T-helper 17 cell (primary cell): ENCODE data around the gene ASRGL1. TPM values are rescaled to one million over a fixed set of nuclear protein-coding genes. Genes with fewer than 3 reads are reported as not detected.

Source experiments
- ATAC-seq: fragments of 150-1000 bp; cut with Tn5 transposase; 2 replicates; pipeline ENCODE4 v1.10.0; 2021; ENCODE audit warnings: mild to moderate bottlenecking, moderate library complexity
- DNase-seq, 3 donors: peaks; one replicate each; pipeline versions ENCODE4 v3.0.0 to v3.0.0-alpha.2; 2020 to 2021
- H3K9me3 ChIP-seq: one replicate; pipeline ENCODE4 v1.7.0; 2013; ENCODE audit warnings: low read length, mild to moderate bottlenecking; ENCODE audit not compliant: control insufficient read depth, poor library complexity, severe bottlenecking
- H3K27ac Mint-ChIP-seq: one replicate; pipeline ENCODE4 v1.8.0; 2022; ENCODE audit warnings: mild to moderate bottlenecking, moderate library complexity, mixed read lengths
- H3K27me3 Mint-ChIP-seq: one replicate; pipeline ENCODE4 v1.8.0; 2022; ENCODE audit warnings: mixed read lengths
- H3K36me3 Mint-ChIP-seq: one replicate; pipeline ENCODE4 v1.8.0; 2022; ENCODE audit warnings: low read depth, mixed read lengths
- H3K4me1 Mint-ChIP-seq: one replicate; pipeline ENCODE4 v1.8.0; 2022; ENCODE audit warnings: mild to moderate bottlenecking, mixed read lengths
- H3K4me3 Mint-ChIP-seq: one replicate; pipeline ENCODE4 v1.8.0; 2022; ENCODE audit warnings: mild to moderate bottlenecking, moderate library complexity, mixed read lengths
- total RNA-seq, 4 donors: library from RNA in 2 of 4; stranded (reverse) in 2 of 4; gene quantifications; one replicate each; pipeline ENCODE4 v1.2.3 and lab custom pipeline; 2022 to 2026

The ASRGL1 gene
- total RNA-seq, 2 donors from 2014 or later, result 0.75 to 0.89 TPM

GRCh38 chr11:62418733-62419132, 81.5 kb downstream of the ASRGL1 start, which contains the start of gene SCGB1A1:
TSS of gene SCGB1A1 (plus strand) at chr11:62419033. CDS start at chr11:62419096, 63 bp downstream.
- H3K27me3 Mint-ChIP-seq, result no peaks in the 10 kb centered on the region
- no peak for ATAC-seq
- peaks cover 7% of the 10 kb centered on the region for H3K4me1 Mint-ChIP-seq
- no peak for DNase-seq
- H3K36me3 Mint-ChIP-seq, result no peaks in the 10 kb centered on the region
- no peak within 1 kb of the TSS for H3K4me3 Mint-ChIP-seq
- H3K9me3 ChIP-seq, result no peaks in the 10 kb centered on the region
- H3K27ac Mint-ChIP-seq, result no peak within 1 kb of the TSS

GRCh38 chr11:62419314-62419929, 82.2 kb downstream of the ASRGL1 start:
- ATAC-seq (no peak), DNase-seq (no peak)
- no peak overlapping the region for H3K27ac Mint-ChIP-seq
- H3K4me1 Mint-ChIP-seq, result peaks cover 8% of the 10 kb centered on the region
- H3K4me3 Mint-ChIP-seq, result no peak overlapping the region
- H3K9me3 ChIP-seq, result no peaks in the 10 kb centered on the region
- no peaks in the 10 kb centered on the region for H3K27me3 Mint-ChIP-seq
- no peaks in the 10 kb centered on the region for H3K36me3 Mint-ChIP-seq

- Mint-ChIP-seq H3K27me3 (no peaks in the 10 kb centered on the region), H3K4me1 (peaks cover 11% of the 10 kb centered on the region), H3K4me3 (no peak overlapping the region), H3K36me3 (no peaks in the 10 kb centered on the region), H3K27ac (no peak overlapping the region)
- DNase-seq, result no peak
- H3K9me3 ChIP-seq, result no peaks in the 10 kb centered on the region
- ATAC-seq, result no peak
These were observed 82.7 kb downstream of the ASRGL1 start for GRCh38 chr11:62419943-62420342.

GRCh38 chr11:62420882-62421281, 83.6 kb downstream of the ASRGL1 start:
- Mint-ChIP-seq H3K27me3 (no peaks in the 10 kb centered on the region), H3K36me3 (no peaks in the 10 kb centered on the region), H3K4me3 (no peak overlapping the region), H3K27ac (no peak overlapping the region), H3K4me1 (peaks cover 8% of the 10 kb centered on the region)
- DNase-seq (no peak), ATAC-seq (no peak)
- no peaks in the 10 kb centered on the region for H3K9me3 ChIP-seq

GRCh38 chr11:62421996-62422395, 84.7 kb downstream of the ASRGL1 start:
- Mint-ChIP-seq H3K27me3 (no peaks in the 10 kb centered on the region), H3K27ac (no peak overlapping the region), H3K4me1 (peaks cover 14% of the 10 kb centered on the region), H3K4me3 (no peak overlapping the region), H3K36me3 (no peaks in the 10 kb centered on the region)
- no peaks in the 10 kb centered on the region for H3K9me3 ChIP-seq
- no peak for DNase-seq
- ATAC-seq, result no peak

GRCh38 chr11:62423012-62423411, 85.8 kb downstream of the ASRGL1 start:
- DNase-seq (no peak), ATAC-seq (no peak)
- Mint-ChIP-seq H3K27ac (no peak overlapping the region), H3K4me1 (peaks cover 14% of the 10 kb centered on the region), H3K27me3 (no peaks in the 10 kb centered on the region), H3K36me3 (no peaks in the 10 kb centered on the region), H3K4me3 (no peak overlapping the region)
- H3K9me3 ChIP-seq, result no peaks in the 10 kb centered on the region

- ATAC-seq, result no peak
- no peak for DNase-seq
These were observed 90.5 kb downstream of the ASRGL1 start for GRCh38 chr11:62427630-62428233.

GRCh38 chr11:62428871-62429560, 91.8 kb downstream of the ASRGL1 start:
- no peak for ATAC-seq
- no peak for DNase-seq
- no peaks in the 10 kb centered on the region for H3K9me3 ChIP-seq
- peaks cover 2% of the 10 kb centered on the region for H3K36me3 Mint-ChIP-seq
- H3K27ac Mint-ChIP-seq, result no peak overlapping the region
- H3K27me3 Mint-ChIP-seq, result no peaks in the 10 kb centered on the region
- no peak overlapping the region for H3K4me3 Mint-ChIP-seq
- peaks cover 26% of the 10 kb centered on the region for H3K4me1 Mint-ChIP-seq

More at GRCh38 chr11:62427630-62428233, 90.5 kb downstream of the ASRGL1 start:
- Mint-ChIP-seq H3K4me1 (peaks cover 26% of the 10 kb centered on the region), H3K4me3 (peak overlapping the region; percentile 21), H3K36me3 (peaks cover 2% of the 10 kb centered on the region), H3K27ac (peak overlapping the region; percentile 71), H3K27me3 (no peaks in the 10 kb centered on the region)
- H3K9me3 ChIP-seq, result no peaks in the 10 kb centered on the region

- Mint-ChIP-seq H3K27ac (no peak overlapping the region), H3K4me3 (no peak overlapping the region), H3K27me3 (no peaks in the 10 kb centered on the region), H3K4me1 (peaks cover 24% of the 10 kb centered on the region), H3K36me3 (peaks cover 2% of the 10 kb centered on the region)
- no peak for DNase-seq
- H3K9me3 ChIP-seq, result no peaks in the 10 kb centered on the region
- ATAC-seq, result no peak
These were observed 93.2 kb downstream of the ASRGL1 start for GRCh38 chr11:62430425-62430824.

- no peaks in the 10 kb centered on the region for H3K9me3 ChIP-seq
- no peak for DNase-seq
- H3K4me3 Mint-ChIP-seq, result no peak overlapping the region
- H3K4me1 Mint-ChIP-seq, result peaks cover 27% of the 10 kb centered on the region
- H3K36me3 Mint-ChIP-seq, result peaks cover 2% of the 10 kb centered on the region
- no peak overlapping the region for H3K27ac Mint-ChIP-seq
- ATAC-seq, result no peak
- no peaks in the 10 kb centered on the region for H3K27me3 Mint-ChIP-seq
These were observed 94.1 kb downstream of the ASRGL1 start for GRCh38 chr11:62431171-62431901.

- DNase-seq, result no peak
- Mint-ChIP-seq H3K4me3 (no peak overlapping the region), H3K27me3 (no peaks in the 10 kb centered on the region), H3K27ac (no peak overlapping the region), H3K4me1 (peaks cover 20% of the 10 kb centered on the region), H3K36me3 (peaks cover 2% of the 10 kb centered on the region)
- H3K9me3 ChIP-seq, result no peaks in the 10 kb centered on the region
- ATAC-seq, result no peak
These were observed 95.4 kb downstream of the ASRGL1 start for GRCh38 chr11:62432695-62433094.

- Mint-ChIP-seq H3K4me1 (peaks cover 19% of the 10 kb centered on the region), H3K27ac (no peak overlapping the region), H3K27me3 (no peaks in the 10 kb centered on the region), H3K36me3 (peaks cover 2% of the 10 kb centered on the region), H3K4me3 (no peak overlapping the region)
- no peaks in the 10 kb centered on the region for H3K9me3 ChIP-seq
- DNase-seq, result no peak
- ATAC-seq, result no peak
These were observed 96.1 kb downstream of the ASRGL1 start for GRCh38 chr11:62433141-62433903.

GRCh38 chr11:62433904-62434276, 96.6 kb downstream of the ASRGL1 start:
- no peak for DNase-seq
- no peaks in the 10 kb centered on the region for H3K9me3 ChIP-seq
- Mint-ChIP-seq H3K36me3 (peaks cover 2% of the 10 kb centered on the region), H3K27ac (no peak overlapping the region), H3K4me1 (peaks cover 19% of the 10 kb centered on the region), H3K27me3 (no peaks in the 10 kb centered on the region), H3K4me3 (no peak overlapping the region)
- ATAC-seq, result no peak
